Omental fat pad (tissue), 4 donors: Measurements from ENCODE around the gene ATP5F1D. TPM values are rescaled to one million over a fixed set of nuclear protein-coding genes. Genes with fewer than 3 reads are reported as not detected.

Experiments
- ATAC-seq: fragments of 150-250 bp; one replicate; pipeline ENCODE4 v1.9.1; 2016; ENCODE audit warnings: mild to moderate bottlenecking, moderate library complexity; ENCODE audit not compliant: low FRiP score
- DNase-seq: peaks from one replicate; pipeline ENCODE4 v3.0.0-alpha.2; 2019; ENCODE audit warnings: low spot score
- CTCF ChIP-seq, 3 donors: fragments of 450-650 bp; IDR thresholded peaks; one replicate each; pipeline ENCODE4 v1.5.1; 2016 to 2017; ENCODE audit warnings: antibody characterized with exemption in 3 of 3, mild to moderate bottlenecking in 3 of 3, moderate library complexity in 2 of 3
- total RNA-seq, 4 donors: library from RNA; depleted of rRNA; stranded (reverse); fragments of >200 nt; gene quantifications; one replicate each; pipeline ENCODE4 v1.1.0, GENCODE V29; 2016

The ATP5F1D gene
- total RNA-seq, 4 donors from 2014 or later, result 46.4 to 76.0 (median 60.2) TPM

- no peak for TF ChIP-seq CTCF (IDR thresholded peaks at IDR 0.05)
- DNase-seq (no peak), ATAC-seq (no peak)
These were observed 10.0 kb downstream of the ATP5F1D start for GRCh38 chr19:1251330-1252220.

- no peak for TF ChIP-seq CTCF (IDR thresholded peaks at IDR 0.05)
- ATAC-seq, result peak; percentile 15
- no peak for DNase-seq
These were observed 10.8 kb downstream of the ATP5F1D start for GRCh38 chr19:1252221-1252820.

- ATAC-seq, result peak; percentile 56
- no peak for DNase-seq
- no peak for TF ChIP-seq CTCF (IDR thresholded peaks at IDR 0.05)
These were observed 11.4 kb downstream of the ATP5F1D start for GRCh38 chr19:1252821-1253513.

GRCh38 chr19:1253514-1254080, 12.0 kb downstream of the ATP5F1D start:
- no peak for TF ChIP-seq CTCF (IDR thresholded peaks at IDR 0.05)
- DNase-seq (no peak), ATAC-seq (no peak)

- ATAC-seq, result no peak
- no peak for DNase-seq
- no peak for TF ChIP-seq CTCF (IDR thresholded peaks at IDR 0.05)
These were observed 12.6 kb downstream of the ATP5F1D start for GRCh38 chr19:1254081-1254527.

GRCh38 chr19:1254530-1255185, 13.1 kb downstream of the ATP5F1D start:
- TF ChIP-seq CTCF (IDR thresholded peaks at IDR 0.05), result no peak
- ATAC-seq (no peak), DNase-seq (no peak)
